B cell (primary cell): ENCODE measurements around the gene SAMD4B.

Source experiments
- CTCF ChIP-seq: fragments of 200-600 bp; IDR thresholded peaks from one replicate; pipeline ENCODE4 v1.8.0; 2022; ENCODE audit warnings: antibody characterized with exemption, mild to moderate bottlenecking
- EZH2 ChIP-seq: IDR thresholded peaks from 2 replicates; pipeline ENCODE4 v1.6.1; 2012; ENCODE audit warnings: borderline replicate concordance, low read depth, mild to moderate bottlenecking, moderate library complexity, low read length; ENCODE audit not compliant: insufficient read depth, poor library complexity, severe bottlenecking

GRCh38 chr19:39347332-39348164 is 5.3 kb downstream of the SAMD4B start:
- no peak for TF ChIP-seq EZH2
- TF ChIP-seq CTCF, result no peak
